IPS-NIHi11 (cell line): Measurements from ENCODE around the gene MBP.

Experiments used
- DNase-seq: peaks from one replicate; pipeline ENCODE4 v3.0.0; 2012; ENCODE audit warnings: mixed read lengths, low spot score

The MBP gene

GRCh38 chr18:77114415-77115191 is 18.0 kb downstream of the MBP start:
- DNase-seq = no peak

GRCh38 chr18:77114152-77114414 is 18.5 kb downstream of the MBP start:
- no peak for DNase-seq

- DNase-seq = no peak
These were observed 19.0 kb downstream of the MBP start for GRCh38 chr18:77113361-77114151.

DNA sequence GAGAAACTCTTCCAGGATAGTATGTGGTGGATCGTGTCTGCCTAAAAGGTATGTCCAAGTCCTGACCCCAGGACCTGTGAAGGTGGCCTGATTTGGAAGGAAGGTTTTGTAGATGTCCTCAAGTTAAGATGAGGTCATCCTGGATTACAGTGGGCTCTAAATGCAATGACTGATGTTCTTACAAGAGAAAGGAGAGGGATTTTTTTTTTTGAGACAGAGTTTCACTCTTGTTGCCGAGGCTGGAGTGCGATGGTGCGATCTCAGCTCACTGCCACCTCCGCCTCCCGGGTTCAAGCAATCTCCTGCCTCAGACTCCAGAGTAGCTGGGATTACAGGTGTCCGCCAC is 19.9 kb downstream of the MBP start:
- no peak for DNase-seq

GRCh38 chr18:77111951-77112746 is 20.4 kb downstream of the MBP start:
- DNase-seq = no peak

DNA sequence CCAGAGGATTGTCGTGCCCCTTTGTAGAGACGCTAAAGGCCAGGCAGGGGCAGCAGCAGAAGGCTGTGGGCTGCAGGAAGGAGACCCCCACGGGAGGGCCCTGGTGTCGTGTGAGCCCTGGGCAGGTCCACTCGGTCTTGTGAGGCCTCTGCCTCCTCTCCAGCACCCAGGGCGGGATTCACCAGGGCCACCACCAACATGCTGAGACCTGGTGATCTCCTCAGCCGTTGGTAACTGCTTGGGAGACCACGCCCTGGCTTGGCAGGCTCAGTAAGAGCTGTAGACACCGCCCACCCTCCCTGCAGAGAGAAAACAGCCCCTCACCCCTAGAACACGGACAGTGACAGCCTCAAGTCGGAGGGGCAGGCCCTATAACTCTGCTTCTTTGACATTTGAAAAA is 21.1 kb downstream of the MBP start:
- no peak for DNase-seq

DNA sequence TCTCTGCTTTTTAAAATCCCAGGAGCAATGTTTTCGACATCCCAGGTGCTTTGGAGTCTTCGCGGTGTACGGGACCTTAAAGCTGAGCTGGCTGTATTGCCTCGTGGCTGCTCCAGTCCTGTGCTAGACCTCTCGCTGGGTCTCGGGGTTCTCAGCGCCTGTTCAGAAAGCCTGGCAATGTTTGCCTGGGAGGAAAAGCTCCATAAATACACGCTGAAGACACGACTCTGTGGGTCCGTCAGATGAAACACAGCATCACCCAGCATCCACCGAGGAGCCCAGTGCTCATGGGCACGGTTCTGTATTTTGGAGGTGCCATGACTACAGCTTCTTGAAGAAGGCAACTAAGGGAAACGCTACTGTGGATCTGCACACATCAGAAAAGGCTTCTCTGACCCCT is 21.6 kb downstream of the MBP start:
- DNase-seq = no peak

DNA sequence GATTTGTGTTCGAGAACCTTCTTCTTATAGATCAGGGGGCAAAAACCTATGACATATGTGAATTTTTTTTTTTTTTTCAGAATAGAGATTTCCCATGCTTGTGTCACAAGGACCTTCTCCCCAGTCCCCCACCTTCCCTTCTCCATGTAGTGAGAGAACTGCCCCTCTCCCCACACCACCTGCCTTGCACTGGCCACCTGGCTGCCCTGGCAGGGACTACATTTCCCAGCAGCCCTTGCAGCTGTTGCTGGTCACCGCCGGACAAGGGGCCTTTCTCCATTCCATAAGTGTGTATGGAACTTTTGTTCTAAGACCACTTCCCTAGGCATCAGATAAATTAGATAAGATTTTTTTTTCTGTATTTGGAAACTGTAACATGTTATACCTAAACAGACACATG is 22.2 kb downstream of the MBP start:
- no peak for DNase-seq

GRCh38 chr18:77109648-77110019 is 22.9 kb downstream of the MBP start:
- no peak for DNase-seq

DNA sequence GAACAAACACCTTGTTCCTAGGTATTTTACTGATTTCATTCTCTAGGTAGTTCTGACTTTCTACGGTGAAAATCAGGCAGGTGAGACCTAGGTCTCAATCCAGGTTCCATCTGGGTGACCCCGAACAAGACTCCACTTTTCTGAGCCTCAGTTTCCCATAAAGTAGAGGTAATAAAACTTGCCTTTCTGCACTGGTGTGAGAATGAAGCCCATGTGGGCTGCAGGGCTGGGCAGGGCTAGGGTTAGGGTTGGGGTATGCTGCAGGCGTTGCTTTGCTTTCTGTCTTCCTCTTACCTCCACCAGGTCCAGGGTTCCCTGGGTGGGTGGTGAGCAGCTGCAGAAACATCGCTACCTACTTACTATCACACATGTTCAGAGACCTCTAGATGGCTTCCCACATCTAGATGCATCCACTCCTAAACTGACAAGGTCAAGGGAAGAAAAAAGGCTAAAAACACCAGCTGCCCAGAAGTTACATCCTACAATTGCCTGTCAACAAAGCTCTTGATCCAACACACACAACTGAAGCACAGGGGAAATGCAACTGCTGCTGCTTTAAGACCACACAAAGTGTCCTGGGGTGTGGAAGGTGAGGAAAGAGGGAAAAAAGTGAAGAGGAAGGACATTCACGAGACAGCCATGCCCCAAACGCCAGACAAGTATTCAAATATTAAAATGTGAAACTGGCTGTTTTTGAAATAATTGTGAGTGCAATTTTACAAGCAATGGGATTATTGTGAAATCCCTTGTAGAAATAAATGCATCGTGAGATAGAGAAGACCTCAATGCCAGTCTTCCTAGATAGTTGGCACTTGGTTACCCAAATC is 23.5 kb downstream of the MBP start:
- no peak for DNase-seq

DNA sequence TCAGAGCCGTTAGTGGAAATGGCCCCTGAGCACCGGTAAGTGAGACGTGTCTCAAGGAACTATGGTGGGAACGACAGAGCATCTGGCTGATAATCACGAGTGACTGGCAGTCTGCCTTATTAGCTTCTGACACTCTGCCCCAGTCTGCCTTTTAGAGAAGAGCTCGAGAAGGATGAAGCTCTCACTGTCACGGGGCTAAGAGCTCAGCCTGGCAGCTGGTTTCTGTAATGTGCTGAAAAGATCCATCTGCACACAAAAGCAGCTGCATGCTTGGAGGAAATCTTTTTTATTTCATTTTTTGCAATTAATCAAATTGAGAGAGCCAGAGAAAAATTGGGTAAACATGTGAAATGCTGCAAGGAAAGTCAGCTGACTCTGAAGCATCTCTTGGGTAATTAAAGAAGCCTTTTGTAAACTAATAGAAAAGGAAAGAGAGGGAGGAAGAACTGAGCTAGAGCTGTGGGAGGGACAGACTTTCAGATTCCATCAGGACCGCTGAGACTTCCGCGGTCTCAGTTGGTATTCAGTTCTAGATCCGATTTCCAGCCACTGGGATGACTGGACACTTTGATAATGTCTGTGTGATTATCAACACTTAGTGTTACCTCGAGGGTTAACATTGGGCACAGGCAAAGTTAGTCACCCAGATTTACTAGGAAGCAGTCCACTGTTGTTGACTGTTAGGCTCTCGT is 24.4 kb downstream of the MBP start:
- DNase-seq = no peak

DNA sequence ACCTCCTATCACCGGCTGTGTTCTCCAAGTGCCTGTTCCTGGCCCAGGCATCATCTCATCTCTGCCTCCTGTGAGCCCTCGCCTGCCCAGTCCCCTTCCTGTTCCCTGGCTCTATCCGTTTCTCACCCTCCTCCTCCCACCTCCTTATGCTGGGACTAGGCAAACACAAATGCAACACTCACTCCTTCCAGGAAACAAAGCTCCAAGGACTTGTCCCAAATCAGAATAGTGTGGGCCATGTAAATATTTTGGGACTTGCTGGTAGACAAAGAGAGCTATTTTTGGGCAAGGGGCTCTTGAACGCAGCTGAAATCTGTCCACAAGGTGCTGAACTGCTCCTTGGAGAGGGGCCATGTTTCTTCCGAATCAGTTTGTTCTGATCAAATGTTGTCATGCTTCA is 25.3 kb downstream of the MBP start:
- no peak for DNase-seq

GRCh38 chr18:77106331-77106730 is 26.3 kb downstream of the MBP start:
- DNase-seq = no peak

GRCh38 chr18:77105680-77106079 is 26.9 kb downstream of the MBP start:
- DNase-seq = no peak

- no peak for DNase-seq
These were observed 27.6 kb downstream of the MBP start for GRCh38 chr18:77105028-77105427.

DNA sequence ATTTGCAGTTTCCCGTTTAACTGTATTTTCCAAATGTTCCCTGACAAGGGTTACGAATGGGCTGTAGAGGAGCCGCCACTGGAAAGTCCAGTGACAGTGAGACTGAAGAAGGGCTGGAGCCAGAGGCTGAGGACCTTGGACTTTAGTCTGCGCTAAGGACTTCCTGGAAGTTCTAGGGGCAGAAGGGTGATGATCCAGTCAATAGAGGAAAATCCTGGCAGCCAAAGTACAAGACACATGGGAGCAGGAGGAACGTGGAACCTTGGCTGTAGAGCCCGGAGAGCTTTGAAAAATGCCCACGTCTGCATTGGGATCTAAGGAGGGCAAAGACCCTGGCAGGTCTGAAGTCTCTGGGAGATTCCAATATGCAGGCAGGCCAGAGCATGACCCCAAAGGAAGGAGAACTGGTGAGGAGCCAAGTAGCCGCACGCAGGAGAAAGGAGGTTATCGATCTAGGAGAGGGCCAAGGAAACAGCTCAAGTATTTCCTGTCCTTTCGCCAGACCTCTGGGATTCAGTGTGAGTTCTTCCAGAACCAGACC is 28.5 kb downstream of the MBP start:
- no peak for DNase-seq

DNA sequence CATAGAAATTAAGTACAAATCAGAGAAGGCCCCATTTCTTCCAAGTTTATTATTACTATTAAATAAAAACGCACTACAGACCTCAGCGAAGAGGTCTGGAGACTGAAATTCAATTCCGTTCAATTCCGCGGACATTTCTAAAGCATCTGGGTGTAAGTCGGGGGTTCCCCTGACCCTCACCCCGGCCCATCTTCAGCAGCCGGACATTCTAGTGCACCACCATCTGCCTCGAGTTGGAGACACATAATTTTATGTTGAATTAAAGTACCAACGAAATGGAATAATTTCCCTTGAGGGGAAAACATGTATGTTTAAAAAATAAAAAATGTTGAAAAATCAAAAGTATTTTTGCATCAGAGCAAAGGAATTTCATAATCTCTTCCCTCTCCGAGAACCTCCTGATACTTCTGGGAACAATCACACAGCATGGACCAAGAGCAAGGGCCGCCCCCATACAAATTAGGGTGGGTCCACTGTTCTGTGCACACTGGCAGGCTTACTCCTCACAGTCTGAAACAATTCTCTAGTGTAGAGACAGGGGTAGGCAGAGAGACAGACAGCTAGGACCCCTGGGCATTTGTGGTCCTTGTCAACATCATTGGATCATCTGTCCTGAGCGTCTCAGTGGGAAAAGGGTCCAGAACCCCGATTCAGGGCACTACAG is 29.3 kb downstream of the MBP start:
- DNase-seq = no peak

- no peak for DNase-seq
These were observed 30.1 kb downstream of the MBP start for GRCh38 chr18:77102259-77103040.

DNA sequence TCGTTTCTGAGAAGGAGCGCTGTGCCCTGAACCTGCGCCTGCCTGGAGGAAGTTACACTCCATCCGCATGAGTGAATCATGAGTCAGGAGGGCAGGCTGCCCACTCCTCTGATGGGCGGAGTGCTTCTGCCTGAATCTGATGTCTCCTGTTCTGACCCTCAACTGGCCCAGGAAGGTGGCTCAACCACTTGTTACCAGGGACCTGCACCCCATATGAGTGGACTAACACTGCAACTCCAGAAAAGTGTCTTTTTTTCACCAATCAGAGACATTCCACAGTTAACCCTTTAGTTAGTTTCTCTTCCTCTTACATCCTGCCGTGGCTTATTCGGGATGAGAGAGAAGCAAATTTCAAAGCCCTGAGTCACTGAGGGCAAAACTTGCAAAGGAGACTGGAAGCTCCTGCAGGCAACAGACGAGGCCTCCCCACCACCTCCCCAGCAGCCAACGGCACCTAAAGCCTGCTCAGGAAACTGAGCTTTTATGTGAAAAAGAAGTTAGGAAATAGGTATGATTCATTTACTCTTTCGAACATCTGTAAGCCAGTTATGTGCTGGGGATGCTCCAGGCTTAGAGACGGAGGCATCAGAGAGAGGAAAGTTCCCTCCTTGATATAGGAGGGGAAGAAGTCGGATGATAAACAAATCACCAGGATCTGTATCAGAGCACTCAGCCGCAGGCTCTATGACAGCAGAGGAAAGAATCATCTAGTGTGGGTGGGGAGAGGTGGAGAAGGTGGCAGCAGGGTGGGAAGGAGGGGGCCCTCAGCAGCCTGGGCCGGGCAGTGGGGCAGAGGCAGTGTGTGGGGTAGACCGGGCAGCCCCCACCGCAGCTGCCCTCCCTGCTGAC is 30.9 kb downstream of the MBP start:
- peak; percentile 61 for DNase-seq
